NCI-H2029 treated with DMSO at 0.1 percent for 48 hours (cell line): ENCODE measurements around the gene IRF2BPL.

Experiments used
- DNase-seq: peaks from one replicate; lab custom pipeline; 2025; lab: John Stamatoyannopoulos, UW

IRF2BPL gene

DNA sequence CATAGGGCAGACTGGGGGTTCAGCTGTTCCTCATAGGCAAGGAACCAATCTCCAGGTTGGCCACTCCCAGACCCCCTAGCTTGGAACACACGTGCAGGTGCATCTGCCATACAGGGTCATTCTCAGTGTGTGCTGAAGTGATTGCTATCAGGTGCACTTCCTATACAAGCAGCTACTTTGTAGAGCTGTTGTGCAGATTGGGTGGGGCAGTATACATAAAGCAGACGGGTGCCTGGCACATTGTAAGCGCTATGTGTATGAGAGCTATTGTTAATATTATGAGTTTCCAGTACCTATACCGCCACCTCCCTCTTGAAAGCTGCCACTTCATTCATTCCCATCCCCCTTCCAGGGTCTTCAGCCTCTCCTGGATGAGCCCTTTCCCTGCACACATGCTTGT, 17.3 kb downstream of the IRF2BPL start:
- peak; percentile 41 for DNase-seq

DNA sequence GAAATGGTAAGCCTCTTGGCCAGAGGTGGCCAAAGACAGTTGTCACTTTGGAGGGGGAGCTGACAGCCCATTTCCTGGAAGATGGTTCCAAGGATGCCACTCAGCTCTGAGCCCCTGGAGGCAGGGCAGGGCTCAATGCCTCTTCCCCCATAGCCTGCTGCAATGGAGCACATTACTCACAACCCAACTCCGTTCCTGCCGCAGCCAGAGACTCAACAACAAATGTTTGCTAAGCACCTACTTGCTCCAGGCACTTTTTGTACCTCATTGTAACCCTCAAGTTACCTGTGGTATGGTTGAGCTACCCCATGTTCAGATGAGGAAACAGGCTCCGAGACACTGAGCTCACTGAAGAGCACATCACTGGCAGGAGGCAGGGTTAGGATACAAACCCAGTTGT, 19.5 kb downstream of the IRF2BPL start:
- DNase-seq, result no peak

DNA sequence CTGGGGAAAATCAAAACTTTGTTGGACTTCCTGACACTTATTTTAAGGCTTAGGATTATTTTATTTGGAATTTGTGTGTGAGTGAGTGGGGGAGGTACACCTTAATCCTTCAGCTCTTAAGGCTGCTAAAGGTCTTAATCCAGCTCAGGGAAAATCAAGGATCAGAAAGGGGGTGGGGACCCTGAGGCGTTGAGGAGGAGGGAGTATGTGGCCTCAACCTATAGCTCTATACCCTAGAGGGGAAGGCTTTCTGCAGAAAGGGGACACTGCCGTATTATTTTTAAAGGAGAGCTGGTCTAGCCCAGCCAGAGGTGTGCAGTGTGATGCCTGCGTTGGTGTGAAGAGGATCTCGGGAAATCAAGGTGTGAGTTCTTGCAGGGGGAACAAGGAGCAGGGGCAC, 20.0 kb downstream of the IRF2BPL start:
- no peak for DNase-seq

DNA sequence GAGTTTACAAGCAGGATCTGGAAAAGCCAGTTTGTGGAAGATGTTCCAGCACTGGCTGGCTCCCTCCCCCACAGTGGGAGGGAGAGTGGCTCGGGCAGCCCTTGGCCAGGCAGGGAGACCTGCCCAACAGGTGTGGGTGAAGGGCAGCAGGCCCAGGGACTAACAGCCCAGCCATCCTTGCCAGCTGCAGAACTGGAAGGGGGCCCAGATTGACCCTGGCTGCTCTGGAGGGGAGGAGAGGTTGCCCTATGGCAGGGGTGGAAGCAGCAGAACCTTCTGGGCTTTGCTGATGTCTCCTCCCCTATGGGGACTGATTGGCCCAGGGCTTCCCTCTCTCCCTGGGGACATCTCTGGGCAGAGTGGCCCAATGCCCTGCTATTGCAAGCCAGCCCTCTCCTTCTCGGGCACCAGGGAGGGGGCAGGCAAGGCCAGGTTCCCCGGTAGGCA, 20.5 kb downstream of the IRF2BPL start:
- peak; percentile 57 for DNase-seq

DNA sequence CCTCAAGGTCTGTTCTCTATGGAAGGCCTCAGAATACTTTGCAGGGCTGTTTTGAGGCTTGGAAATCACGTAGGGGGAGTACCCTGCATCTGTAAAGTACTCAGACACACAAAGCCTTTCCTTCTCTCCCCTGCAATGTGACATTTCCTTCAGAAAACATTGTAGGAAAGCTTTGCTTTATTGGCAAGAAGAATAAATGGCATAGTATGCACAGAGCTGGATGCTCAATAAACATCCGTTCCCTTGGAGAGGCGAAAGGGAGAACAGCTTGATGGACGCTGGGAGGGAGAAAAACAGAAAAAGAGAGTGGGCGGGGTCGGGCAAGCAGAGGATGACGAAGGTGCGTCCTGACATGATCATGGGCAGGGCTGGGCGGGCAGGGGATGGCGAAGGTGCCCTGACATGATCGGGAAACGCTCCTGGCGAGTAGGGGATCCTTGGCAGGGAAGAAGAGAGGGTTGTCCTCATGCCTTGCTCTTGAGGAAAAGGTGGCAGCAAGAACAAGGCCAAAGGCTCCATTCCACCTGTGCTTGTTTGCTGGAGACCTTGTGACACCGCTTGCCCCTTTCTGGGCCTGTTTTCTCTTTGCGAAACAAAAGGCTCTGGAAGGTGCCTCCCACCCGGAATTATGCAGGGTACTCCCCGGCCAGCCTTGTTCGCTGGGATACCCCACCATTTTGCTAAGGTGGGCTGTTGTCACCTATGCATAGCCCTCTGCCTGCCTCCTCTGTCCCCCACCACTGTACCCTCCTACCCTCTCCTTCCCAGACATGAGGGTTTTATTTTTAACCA, 21.1 kb downstream of the IRF2BPL start:
- no peak for DNase-seq

DNA sequence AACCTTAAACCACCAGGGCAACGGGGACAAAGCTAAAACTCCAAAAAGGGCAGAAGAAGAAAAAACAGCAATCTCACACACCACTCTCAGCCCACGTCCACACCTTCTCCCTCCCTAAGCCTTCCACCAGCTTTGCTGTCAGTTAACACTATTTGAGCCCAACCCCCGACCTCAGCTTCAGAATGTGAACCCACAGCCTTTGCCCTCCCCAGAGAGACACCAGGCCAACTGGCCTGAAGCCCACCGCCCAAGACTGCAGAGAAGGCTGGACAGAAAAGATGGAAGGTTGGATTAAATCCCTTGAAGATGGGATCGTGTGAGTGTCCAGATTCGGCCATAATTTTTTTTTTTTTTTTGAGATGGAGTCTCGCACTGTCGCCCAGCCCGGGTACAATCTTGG, 22.4 kb downstream of the IRF2BPL start:
- DNase-seq, result no peak

DNA sequence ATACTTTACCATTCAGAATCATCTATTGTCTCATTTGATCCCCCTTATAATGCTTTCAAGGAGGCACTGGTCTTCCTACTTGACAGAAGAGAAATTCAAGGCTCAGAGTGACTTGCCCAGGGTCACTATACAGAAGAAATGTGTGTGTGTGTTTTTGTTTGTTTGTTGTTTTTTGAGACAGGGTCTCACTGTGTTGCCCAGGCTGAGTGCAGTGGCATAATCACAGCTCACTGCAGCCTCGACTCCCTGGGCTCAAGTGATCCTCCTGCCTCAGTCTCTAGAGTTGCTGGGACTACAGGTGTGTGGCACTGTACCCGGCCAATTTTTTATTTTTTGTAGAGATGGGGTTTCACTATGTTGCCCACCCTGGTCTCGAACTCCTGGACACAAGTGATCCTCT, 22.9 kb downstream of the IRF2BPL start:
- DNase-seq, result no peak

DNA sequence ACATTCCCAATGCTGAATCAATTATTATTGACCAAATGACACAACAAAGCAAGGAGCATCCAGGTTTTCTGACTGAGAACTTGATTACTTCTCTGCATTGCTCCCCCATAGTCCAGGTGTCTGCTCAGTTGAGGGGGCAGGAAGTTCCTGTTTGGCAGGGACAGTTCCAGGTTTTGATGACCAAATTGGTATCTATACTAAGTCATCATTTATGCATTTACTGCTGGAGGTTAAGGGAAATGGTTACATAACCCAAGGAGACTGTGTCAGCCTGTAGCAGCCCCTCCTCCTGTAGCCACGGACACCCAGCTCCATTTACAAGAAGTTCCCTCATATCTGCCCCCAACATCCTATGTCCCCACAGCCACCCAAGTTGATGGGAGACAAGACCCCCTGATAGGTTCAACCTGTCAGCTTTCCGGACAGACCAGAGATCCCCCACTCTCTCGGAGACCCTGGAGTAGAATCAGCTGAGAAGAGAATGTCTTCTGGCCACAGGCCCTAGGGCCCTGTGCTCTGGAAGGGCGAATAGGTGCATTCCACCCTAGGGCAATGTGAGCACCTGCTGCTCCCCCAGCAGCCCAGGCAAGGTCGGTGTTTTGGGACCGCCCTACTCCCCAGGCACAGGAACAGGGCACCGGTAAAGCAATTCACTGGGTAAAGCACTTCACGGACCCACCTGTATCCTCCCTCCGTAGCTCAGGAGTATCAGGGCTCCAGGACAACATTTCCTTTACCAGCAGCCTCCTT, 23.6 kb downstream of the IRF2BPL start:
- DNase-seq, result no peak

DNA sequence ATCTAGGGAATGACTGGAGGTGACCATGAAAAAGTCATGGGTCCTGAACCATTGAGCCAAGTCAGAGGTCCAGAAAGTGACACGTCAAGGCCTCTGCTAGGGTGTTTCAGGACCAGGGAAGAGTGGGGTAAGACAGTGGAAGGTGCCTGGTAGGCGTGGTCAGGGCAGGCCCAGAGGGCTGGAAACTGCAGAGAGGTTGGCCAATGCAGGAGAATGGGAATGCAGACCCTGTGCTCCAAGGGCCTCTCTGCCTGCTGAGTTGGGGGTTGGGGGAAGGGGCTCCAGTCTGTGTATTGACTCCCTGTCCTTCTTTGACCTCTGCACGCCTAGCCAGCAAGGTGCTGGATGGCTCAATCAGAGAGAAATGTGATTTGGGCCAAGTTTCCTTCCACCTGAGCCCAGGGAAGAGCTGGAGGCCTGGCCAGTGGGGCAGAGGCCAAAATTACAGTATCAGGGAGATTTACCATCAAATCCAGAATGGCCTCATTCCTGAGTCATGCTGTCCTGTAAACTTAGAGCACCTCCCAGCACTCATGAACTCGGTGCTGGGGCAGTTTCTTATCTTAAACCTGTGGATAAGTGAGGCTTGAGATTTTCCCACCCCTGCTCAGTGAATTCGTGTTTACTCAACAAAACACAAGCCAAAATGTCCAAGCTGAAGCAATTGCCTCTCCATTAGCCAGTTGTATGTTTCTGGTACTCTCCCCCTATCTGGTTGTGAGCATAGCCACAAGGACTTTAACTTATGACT, 24.4 kb downstream of the IRF2BPL start:
- DNase-seq, result no peak

DNA sequence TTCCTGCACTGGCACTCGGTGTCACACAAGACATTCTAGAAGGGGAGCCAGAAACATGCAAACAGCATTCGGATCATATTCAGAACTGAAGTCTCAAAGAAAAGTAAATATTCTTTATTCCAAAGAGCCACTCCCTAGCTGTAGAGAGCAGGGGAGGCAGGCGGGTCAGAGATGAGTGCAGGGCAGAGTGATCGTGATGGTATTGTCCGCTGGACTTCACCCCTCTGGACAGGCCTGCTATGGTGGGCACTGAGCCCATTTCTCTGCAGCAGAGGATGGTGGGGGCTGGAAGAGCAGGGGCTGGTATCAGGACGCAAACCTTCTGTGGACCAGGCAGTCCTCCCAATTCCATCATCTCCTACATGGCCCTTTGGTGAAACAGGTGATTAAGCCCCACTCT, 25.6 kb downstream of the IRF2BPL start:
- no peak for DNase-seq

DNA sequence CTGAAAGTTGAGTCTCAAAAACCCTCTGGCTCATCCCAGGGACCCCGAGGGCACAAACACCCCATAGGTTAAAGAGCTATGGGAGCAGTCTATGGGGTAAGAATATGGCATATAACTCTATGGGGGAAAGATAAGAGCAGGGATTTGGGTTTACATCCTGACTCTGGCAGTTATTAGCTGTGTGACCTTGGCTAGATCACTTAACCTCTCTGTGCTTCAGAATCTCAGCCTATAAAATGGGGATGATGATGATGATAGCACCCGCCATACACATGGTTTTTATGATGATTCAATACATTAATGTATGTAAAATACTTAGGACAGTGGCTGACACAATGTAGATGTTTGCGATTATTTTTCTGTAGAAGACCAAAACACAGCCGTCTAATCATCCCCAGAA, 26.2 kb downstream of the IRF2BPL start:
- DNase-seq, result no peak

DNA sequence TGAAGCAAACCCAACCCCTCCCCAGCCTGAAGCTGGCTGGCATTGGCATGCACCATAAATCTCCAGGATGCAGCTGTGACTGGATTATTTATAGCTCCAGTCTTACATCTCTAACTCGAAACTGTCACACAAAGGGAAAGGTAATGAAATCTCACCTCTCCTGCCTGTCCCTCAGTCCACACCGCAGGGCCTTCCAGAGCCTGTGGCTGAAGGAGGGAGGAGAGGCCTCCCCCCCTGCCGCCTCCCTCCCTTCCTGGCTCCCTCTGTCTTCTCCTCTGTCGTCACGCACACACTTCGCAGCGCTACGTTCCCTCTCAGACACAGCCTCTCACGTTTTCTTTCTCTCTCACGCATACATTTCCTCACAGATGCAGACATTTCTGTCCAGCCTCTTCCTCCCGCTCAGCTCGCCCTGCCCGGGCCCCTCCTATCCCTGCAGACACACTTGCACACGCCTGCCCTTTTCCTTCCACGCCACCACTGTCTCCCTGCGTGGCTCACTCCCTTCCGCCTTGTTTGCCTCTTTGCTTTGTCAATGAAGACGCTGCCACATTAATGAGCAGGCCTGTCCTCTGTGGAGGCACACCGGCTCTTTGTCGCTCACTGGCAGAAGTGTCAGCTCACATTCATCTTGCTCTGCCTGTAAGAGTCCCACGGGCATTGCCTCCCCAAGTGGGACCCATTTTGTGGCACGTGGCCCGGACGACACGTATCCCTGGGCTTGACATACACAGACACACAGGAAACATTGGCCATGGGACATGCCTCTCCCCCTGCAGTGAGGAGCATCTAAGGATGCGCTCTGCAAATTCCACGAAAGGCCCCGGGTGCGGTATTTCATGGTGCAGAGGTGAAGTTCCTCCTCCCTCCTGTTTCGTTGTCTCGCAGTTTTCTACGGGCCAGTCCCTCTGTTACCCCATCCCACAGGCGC, 27.9 kb downstream of the IRF2BPL start:
- no peak for DNase-seq

DNA sequence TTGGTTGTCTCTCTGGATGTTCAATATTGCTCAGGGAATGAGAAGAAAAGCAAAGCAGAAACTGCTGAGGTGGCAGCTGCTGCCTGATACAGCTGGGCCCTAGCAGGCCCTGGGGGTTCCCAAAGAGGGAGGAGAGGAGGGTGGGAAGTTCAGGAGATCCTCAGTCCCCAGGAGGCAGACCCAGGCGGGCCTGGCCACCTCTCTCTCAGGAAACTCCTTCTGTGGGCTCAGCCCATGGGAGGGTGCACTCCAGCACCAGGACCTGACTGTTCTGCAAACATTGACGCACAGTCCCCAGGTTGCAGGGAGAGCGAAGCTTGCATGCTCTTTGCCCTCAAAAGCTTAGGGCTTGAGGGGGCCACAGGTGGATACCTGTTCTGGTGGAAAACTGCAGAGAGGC, 29.6 kb downstream of the IRF2BPL start:
- DNase-seq, result no peak

DNA sequence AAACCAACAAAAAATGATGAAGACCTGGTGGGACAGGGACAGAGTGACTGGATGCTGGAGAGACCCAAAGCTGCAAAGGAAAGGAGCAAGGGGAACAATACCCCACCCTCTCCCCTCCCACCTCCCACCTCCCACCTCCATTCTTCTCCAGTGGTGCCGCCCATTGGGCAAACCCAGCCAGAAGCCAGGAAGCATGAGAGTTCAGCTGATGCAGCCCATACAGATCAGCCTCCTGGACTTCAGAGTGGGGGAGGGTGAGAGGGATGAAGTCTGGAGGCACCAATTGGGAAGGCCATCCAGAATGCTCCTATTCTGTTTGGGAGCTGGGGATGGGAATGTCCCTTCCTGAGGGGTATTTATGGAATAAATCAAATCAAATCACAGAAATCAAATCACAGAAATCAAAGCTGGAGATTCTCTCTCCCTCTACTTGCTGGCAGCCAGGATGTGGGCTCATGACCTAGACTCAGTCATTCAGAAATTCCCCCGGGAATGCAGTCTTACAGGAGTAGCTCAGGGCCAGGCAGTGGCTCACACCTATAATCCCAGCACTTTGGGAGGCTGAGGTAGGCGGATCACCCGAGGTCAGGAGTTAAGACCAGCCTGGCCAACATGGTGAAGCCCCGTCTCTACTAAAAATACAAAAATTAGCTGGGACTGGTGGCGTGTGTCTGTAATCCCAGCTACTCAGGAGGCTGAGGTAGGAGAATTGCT, 31.1 kb downstream of the IRF2BPL start:
- DNase-seq, result no peak

DNA sequence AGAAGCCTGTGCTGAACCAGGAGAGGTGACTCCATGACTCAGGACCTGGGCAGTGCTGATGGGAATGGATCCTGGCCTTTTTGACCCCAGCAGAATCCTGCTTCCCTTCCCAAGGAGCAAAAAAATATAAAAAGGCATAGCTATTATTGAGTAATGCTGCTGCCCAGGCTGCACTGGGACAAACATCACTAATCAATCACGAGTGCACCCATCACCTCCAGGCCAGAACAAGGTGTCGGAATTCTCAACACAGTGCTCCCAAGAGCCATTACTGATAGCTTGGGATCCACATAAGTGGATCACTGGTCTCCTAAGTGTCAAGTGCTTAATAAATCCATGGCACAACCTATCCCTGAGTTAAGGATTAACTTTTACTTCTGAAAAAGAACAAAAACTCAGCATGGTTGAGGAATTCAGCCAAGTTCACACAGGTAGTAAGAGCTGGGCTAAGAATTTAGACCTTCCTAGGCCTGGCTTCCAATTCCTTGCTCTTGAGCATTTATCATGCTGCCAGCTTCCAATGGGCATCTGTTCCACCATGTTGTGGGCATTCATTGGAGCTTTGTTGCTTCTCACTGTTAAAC, 31.9 kb downstream of the IRF2BPL start:
- DNase-seq, result no peak

DNA sequence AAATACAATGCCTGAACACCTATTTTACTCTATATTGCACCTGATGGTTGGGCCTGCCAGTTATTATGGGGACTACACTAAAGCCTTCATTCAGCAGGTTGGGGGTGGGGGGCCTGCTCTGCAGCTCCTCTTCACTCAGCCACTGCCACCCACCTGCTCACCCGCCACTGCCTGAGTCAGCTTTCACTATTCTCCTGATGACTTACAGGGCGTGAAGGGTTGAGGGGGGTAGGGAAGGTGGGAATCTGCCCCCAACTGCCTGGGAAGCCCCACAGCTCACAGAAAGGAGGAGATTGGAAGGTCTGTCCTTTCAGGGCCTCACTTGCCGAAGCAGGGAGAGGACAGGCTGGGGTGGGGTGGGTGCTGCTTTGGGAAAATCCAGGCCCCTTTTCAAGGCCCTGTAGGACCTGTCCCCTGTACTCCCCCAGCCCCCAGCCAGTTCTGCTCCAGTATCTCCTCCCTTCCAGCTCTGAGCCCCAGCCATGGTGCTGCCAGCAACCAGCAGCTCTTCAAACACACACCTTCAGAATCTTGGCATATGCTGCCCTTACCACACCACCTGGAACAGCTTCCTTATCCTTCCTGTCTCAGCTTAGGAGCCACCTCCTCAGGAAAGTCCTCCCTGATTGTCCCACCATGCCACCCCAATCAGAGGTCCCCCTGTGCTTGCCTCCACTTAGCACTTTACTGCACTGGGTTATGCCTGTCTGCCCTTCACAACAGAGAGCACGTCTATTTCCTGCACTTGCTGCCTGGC, 33.1 kb downstream of the IRF2BPL start:
- no peak for DNase-seq

DNA sequence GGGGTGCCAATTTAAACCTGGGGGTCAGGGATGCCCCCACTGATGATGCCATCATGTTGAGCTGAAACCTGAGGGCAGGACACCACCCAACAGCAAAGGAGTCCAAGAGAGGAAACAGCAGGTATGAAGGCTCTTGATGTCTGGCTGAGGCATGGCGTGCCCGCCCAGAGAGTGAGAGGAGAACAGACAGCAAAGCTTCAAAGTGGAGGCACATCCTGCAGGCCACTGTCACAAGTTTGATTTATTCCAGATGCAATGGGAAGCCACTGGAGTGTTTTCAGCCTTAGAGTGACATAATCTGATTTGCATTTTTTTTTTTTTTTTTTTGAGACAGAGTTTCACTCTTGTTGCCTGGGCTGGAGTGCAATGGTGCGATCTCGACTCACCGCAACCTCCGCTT, 34.8 kb downstream of the IRF2BPL start:
- DNase-seq, result no peak

DNA sequence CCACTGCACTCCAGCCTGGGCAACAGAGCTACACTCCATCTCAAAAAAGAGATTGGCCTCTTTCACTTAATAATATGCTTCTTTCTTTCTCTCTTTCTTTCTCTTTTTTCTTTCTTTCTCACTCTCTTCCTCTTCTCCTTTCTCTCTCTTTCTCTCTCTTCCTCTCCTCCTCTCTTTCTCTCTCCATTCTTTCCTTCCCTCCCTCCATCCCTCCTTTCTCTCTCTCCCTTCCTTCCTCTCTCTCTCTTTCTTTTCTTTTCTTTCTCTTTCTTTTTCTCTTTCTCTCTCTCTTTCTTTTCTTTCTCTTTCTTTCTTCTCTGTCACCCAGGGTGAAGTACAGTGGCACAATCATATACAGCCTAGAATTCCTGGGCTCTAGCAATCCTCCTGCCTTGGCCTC, 38.4 kb downstream of the IRF2BPL start:
- DNase-seq, result no peak

DNA sequence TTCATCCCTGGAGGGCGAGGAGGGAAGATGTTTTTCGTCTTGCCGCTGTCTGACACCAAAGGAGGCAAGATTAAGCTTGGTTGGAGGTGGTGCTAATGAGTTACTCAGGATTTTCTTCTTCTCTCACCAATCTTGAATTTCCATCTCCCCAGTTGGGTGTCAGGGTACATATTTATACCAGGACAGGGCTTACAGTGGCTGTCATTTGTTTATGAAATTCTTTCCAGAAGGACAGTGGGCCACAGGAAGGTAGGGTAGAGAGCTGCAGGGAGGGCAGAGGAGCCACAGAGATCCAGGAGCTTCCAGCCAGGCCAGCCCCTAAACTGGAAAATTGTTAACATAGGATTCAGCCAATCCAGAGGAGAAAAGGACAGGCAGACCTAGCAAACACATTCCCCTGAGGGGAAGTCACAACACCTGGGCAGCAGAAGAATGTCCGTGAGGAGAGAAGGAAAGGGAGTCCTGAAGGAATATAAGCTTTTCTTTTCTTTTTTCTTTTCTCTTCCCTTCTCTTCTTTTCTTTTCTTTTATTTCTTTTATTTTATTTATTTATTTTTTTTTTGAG, 40.5 kb downstream of the IRF2BPL start:
- no peak for DNase-seq

DNA sequence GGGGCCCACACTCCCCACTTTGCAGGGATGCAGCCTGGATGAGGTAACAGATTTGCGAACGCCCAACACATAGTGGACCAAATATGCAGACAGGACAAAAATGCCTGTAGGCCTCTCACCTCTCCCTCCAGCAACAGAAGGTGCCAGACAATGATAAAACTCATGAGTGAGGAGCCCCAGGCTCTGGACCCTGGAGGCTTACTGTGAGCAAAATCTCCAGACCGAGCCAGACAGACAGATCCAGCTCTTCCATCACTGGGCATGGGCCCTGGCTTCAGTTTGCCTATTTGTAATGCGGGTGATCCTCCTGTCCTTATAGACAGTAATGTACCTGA, 42.3 kb downstream of the IRF2BPL start:
- no peak for DNase-seq
